Neural crest cell (in vitro differentiated cells): ENCODE measurements around the gene SPON2. TPM values are rescaled to one million over a fixed set of nuclear protein-coding genes. Genes with fewer than 3 reads are reported as not detected.

ENCODE experiments used
- DNase-seq: peaks from one replicate; pipeline ENCODE4 v3.0.0; 2021; ENCODE audit warnings: low read depth, mixed read lengths, low spot score
- H3K27ac Mint-ChIP-seq: one replicate; pipeline ENCODE4 v1.8.0; 2021; ENCODE audit warnings: mild to moderate bottlenecking, mixed read lengths; ENCODE audit not compliant: unreplicated experiment
- H3K27me3 Mint-ChIP-seq: 2 replicates; pipeline ENCODE4 v1.8.0; 2021; ENCODE audit warnings: low read depth, mild to moderate bottlenecking, mixed read lengths
- H3K36me3 Mint-ChIP-seq: 2 replicates; pipeline ENCODE4 v1.8.0; 2021; ENCODE audit warnings: low read depth, mild to moderate bottlenecking, mixed read lengths
- H3K4me1 Mint-ChIP-seq: 2 replicates; pipeline ENCODE4 v1.8.0; 2021; ENCODE audit warnings: mixed read lengths
- H3K4me3 Mint-ChIP-seq: one replicate; pipeline ENCODE4 v1.8.0; 2021; ENCODE audit warnings: mild to moderate bottlenecking, mixed read lengths
- H3K9me3 Mint-ChIP-seq: 2 replicates; pipeline ENCODE4 v1.8.0; 2021; ENCODE audit warnings: mixed read lengths
- total RNA-seq: library from RNA; stranded (reverse); gene quantifications from 2 replicates; pipeline ENCODE4 v1.2.1, GENCODE V29; 2021
- TF ChIP-seq, protein P1 (sequence below): fragments of 200-600 bp; sonication (generic); conservative IDR thresholded peaks from 2 replicates; pipeline ENCODE4 v1.5.0; 2021; ENCODE audit warnings: antibody characterized with exemption, mild to moderate bottlenecking

The SPON2 gene
- total RNA-seq, 1 donor from 2014 or later, result 4.1 TPM

GRCh38 chr4:1199556-1200331, 27.4 kb upstream of the SPON2 start:
- Mint-ChIP-seq H3K9me3 (no peaks in the 10 kb centered on the region), H3K36me3 (no peaks in the 10 kb centered on the region), H3K4me3 (no peak overlapping the region), H3K27ac (no peak overlapping the region), H3K27me3 (no peaks in the 10 kb centered on the region), H3K4me1 (no peaks in the 10 kb centered on the region)
- TF ChIP-seq, protein P1, sequence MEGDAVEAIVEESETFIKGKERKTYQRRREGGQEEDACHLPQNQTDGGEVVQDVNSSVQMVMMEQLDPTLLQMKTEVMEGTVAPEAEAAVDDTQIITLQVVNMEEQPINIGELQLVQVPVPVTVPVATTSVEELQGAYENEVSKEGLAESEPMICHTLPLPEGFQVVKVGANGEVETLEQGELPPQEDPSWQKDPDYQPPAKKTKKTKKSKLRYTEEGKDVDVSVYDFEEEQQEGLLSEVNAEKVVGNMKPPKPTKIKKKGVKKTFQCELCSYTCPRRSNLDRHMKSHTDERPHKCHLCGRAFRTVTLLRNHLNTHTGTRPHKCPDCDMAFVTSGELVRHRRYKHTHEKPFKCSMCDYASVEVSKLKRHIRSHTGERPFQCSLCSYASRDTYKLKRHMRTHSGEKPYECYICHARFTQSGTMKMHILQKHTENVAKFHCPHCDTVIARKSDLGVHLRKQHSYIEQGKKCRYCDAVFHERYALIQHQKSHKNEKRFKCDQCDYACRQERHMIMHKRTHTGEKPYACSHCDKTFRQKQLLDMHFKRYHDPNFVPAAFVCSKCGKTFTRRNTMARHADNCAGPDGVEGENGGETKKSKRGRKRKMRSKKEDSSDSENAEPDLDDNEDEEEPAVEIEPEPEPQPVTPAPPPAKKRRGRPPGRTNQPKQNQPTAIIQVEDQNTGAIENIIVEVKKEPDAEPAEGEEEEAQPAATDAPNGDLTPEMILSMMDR, result no peak
- DNase-seq, result no peak

GRCh38 chr4:1198098-1198844, 25.9 kb upstream of the SPON2 start:
- H3K27me3 Mint-ChIP-seq, result no peaks in the 10 kb centered on the region
- no peak for DNase-seq
- TF ChIP-seq, protein P1, result no peak
- H3K4me3 Mint-ChIP-seq, result no peak overlapping the region
- H3K9me3 Mint-ChIP-seq, result no peaks in the 10 kb centered on the region
- no peak overlapping the region for H3K27ac Mint-ChIP-seq
- no peaks in the 10 kb centered on the region for H3K36me3 Mint-ChIP-seq
- no peaks in the 10 kb centered on the region for H3K4me1 Mint-ChIP-seq

- Mint-ChIP-seq H3K27me3 (no peaks in the 10 kb centered on the region), H3K27ac (no peak overlapping the region), H3K9me3 (no peaks in the 10 kb centered on the region), H3K4me1 (no peaks in the 10 kb centered on the region), H3K4me3 (no peak overlapping the region), H3K36me3 (no peaks in the 10 kb centered on the region)
- no peak for DNase-seq
- TF ChIP-seq, protein P1, result no peak
These were observed 24.2 kb upstream of the SPON2 start for GRCh38 chr4:1196421-1197183.

GRCh38 chr4:1195891-1196401, 23.6 kb upstream of the SPON2 start:
- no peak for DNase-seq
- H3K36me3 Mint-ChIP-seq, result no peaks in the 10 kb centered on the region

More at GRCh38 chr4:1195891-1196401, 23.6 kb upstream of the SPON2 start:
- H3K9me3 Mint-ChIP-seq, result no peaks in the 10 kb centered on the region
- no peaks in the 10 kb centered on the region for H3K4me1 Mint-ChIP-seq
- no peak overlapping the region for H3K4me3 Mint-ChIP-seq
- no peaks in the 10 kb centered on the region for H3K27me3 Mint-ChIP-seq
- H3K27ac Mint-ChIP-seq, result no peak overlapping the region
- TF ChIP-seq, protein P1, result no peak
